GM19239 (cell line): ENCODE data around the gene PARP9.

Experiments
- DNase-seq: peaks from one replicate; pipeline ENCODE4 v3.0.0; 2011; ENCODE audit warnings: low spot score; ENCODE audit not compliant: insufficient read length
- FAIRE-seq: peaks from 2 replicates; lab custom pipeline; 2011; peaks lifted over from hg19 to GRCh38; lab: Jason Lieb, UNC

PARP9 gene

GRCh38 chr3:122564155-122564912 is at the start of gene PARP9, which contains the start of gene DTX3L:
Gene PARP9, minus strand, starts transcription at chr3:122564300. Its CDS starts 4,680 bp downstream, at chr3:122559620.
Gene DTX3L, plus strand, starts transcription at chr3:122564338. Its CDS starts 89 bp downstream, at chr3:122564427.
- no peak for FAIRE-seq
- DNase-seq = peak; percentile 56

DNA sequence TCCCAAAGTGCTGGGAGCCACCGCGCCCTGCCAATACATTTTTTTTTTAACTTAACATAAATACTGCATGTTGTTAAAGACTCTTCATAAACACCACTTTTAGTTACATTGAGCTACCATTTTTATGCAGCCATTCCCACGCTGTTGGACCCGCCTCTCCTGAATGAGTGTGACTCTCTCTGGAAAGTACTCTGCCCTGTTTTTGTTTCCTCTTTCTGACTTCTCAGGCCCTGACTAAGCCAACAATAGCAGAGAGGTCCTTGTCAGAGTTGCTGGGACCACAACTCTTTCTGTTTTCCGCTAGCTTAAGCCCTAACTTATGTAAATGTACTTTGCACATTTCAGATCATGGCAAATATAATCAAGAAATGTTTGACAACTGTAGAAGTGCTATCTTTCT is 48.6 kb upstream of the PARP9 start:
- DNase-seq (no peak), FAIRE-seq (peak; percentile 61)

DNA sequence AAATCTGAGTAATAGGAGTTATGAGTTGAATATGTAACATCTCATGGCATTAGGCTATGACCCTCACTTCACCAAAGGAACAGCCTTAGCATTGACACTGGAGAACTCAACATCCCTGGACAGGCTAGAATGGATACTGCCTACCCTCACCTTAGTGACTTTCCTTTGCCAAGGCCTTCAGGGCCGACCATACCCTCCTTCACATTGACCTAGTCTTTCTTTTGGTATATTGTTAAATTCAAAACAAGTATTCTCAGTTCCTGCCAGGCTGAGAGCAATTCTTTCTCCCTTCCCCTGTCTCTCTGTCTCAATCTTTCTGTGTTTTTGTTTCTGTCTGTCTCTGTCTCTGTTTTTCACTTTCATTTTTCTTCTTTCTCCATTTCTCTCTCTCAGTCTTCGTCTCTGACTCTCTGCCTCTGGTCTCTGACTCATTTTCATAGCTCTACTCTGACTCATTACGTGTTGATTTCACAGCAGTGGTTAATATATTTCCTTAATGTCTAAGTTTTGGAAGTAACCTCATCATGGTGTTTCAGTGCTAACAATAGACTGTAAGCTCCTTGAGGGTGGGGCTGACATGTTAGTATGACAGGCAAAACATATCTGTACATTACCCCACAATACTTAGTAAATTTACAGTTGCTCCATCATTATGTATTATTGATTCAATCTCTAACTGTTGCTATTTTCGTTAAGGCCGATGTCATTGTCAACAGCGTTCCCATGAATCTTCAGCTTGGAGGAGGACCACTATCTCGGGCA is 45.9 kb upstream of the PARP9 start:
- peak; percentile 45 for DNase-seq
- FAIRE-seq = peak; percentile 96

- FAIRE-seq (peak; percentile 35), DNase-seq (no peak)
Observed at GRCh38 chr3:122608916-122609315, 44.8 kb upstream of the PARP9 start.

DNA sequence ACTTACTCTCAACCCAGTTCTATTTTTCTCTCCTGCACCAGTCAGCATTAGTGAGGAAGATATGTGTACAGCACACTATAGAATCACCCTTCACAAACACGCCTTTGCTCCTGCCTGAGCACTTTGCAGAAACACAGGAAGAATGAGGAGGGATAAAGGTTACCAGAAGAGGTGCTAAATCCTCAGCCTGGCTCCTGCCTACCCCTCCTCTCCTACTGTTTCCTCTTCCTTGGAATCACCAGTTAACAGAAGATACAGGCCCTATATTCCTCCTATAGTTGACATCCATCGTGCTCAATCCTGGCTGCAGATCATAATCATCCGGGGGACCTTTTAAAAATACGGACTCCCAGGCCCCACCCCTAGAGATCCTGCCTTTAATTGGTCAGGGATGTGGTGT is 42.2 kb upstream of the PARP9 start:
- DNase-seq (no peak), FAIRE-seq (no peak)

GRCh38 chr3:122603056-122603455 is 39.0 kb upstream of the PARP9 start:
- no peak for FAIRE-seq

DNA sequence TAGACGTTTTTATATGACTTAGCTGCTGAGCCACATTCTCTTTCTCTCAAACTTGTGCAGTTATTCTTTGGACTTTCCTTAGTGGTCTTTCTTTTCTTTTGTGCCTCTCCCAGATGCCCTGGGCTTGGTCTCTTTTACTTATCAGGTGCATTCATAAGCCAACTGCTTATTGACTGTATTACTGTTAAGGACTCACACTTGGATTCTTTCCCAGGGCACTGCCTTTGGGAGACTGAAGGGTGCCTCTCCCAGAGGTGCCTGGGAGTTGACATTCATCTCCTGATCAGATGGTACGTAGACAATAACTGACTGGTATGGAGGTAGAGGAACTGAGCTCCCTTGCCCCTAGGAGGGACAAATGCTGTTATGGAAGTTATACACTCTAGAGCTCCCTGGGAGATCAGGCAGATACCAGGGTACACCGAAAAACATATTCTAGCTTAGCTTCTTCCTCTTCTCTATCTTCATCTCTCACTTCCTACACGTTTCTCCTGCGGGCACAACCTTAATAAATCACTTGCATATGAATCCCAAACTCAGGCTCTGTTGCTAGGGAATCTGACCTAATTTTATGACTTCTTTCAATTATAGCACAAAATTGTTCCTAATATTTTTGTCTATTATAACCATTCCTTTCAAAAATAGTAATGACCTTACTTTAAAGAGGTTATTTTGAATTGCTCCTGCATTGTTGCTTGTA is 38.1 kb upstream of the PARP9 start:
- DNase-seq (no peak), FAIRE-seq (no peak)

More at GRCh38 chr3:122603056-122603455, 39.0 kb upstream of the PARP9 start:
- DNase-seq = no peak

- DNase-seq = no peak
Observed at GRCh38 chr3:122598556-122598955, 34.5 kb upstream of the PARP9 start.

DNA sequence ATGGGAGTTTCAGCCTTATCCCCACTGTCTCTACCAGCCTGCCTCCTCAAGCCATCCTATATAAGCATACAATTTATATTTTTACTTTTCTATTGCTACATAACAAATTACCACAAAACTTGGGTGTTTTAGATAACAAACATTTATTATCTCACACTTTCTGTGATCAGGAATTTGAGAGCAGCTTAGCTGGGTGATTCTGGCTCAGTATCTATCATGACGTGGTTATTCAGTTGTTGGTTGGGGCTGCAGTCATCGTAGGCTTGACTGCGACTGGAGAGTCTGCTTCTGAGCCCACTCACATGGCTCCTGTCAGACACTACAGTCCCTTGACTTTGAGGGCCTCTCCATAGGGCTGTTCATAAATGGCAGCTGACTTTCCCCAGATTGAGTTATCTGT is 34.1 kb upstream of the PARP9 start:
- no peak for DNase-seq
- FAIRE-seq = no peak

More at GRCh38 chr3:122598556-122598955, 34.5 kb upstream of the PARP9 start:
- no peak for FAIRE-seq

- no peak for DNase-seq
- no peak for FAIRE-seq
Observed at GRCh38 chr3:122594025-122594424, 29.9 kb upstream of the PARP9 start.

GRCh38 chr3:122590610-122591009 is 26.5 kb upstream of the PARP9 start:
- FAIRE-seq (peak; percentile 47), DNase-seq (no peak)

GRCh38 chr3:122589297-122589696 is 25.2 kb upstream of the PARP9 start:
- FAIRE-seq = peak; percentile 95

GRCh38 chr3:122587572-122587971 is 23.5 kb upstream of the PARP9 start:
- DNase-seq = no peak
- no peak for FAIRE-seq

More at GRCh38 chr3:122589297-122589696, 25.2 kb upstream of the PARP9 start:
- no peak for DNase-seq

- FAIRE-seq = no peak
- no peak for DNase-seq
Observed at GRCh38 chr3:122586773-122587485, 22.8 kb upstream of the PARP9 start.

GRCh38 chr3:122586098-122586497 is 22.0 kb upstream of the PARP9 start:
- DNase-seq = no peak
- FAIRE-seq = no peak

GRCh38 chr3:122582390-122582789 is 18.3 kb upstream of the PARP9 start:
- no peak for DNase-seq

DNA sequence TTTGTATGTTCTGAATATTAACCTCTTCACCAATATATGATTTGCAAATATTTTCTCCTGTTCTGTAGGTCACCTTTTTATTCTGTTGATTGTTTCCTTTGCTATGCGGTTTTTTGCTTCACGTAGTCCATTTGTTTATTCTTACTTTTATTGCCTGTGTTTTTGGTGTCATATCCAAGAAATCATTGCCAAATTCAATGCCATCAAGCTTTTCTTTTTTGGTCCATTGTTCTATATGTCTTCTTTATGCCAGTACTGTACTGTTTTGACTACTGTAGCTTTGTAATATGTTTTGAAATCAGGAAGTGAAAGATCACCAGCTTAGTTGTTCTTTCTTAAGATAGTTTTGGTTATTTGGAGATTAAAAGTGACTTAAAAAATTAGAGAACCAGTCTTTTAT is 17.5 kb upstream of the PARP9 start:
- DNase-seq = no peak

More at GRCh38 chr3:122582390-122582789, 18.3 kb upstream of the PARP9 start:
- peak; percentile 23 for FAIRE-seq

GRCh38 chr3:122580470-122580869 is 16.4 kb upstream of the PARP9 start:
- no peak for FAIRE-seq
- no peak for DNase-seq

More for the DNA sequence above, 17.5 kb upstream of the PARP9 start:
- peak; percentile 78 for FAIRE-seq

DNA sequence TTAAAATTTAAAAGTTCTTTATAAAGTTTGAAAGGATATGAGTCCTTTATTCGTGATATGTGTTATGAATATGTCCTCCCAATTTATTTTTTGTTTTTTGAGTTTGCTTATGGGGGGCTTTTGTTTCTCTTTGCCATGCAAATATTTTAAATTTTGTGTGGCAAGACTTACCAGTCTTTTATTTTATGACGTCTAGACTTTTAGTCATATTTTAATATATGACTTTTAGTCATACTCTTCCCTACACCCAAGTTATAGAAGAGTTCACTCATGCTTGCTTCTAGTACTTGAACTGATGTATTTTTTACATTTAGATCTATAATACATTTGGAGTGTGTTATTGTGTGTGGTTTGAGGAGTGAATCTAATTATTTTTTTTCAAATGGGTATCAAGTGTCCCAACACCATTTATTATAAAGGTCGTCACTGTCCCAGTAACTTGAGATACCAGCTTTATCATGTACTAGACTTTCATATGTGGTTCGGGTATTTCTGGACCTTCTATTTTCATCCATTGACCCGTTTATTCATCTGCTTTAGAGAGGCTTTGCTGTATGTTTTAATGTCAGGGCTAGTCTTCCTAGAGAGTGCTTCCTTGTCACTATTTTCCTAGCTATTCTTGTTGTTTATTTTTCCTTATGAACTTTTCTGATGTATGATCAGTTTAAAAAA is 14.1 kb upstream of the PARP9 start:
- DNase-seq (no peak), FAIRE-seq (peak; percentile 90)
